ENCODE data around the gene GDF7. TPM values are rescaled to one million over a fixed set of nuclear protein-coding genes. Genes with fewer than 3 reads are reported as not detected.
A peak's percentile ranks its signal among the peaks of the same experiment; 100 is the strongest.

GDF7 gene
- polyA plus RNA-seq, 1 experiment = 0.32 TPM

DNA sequence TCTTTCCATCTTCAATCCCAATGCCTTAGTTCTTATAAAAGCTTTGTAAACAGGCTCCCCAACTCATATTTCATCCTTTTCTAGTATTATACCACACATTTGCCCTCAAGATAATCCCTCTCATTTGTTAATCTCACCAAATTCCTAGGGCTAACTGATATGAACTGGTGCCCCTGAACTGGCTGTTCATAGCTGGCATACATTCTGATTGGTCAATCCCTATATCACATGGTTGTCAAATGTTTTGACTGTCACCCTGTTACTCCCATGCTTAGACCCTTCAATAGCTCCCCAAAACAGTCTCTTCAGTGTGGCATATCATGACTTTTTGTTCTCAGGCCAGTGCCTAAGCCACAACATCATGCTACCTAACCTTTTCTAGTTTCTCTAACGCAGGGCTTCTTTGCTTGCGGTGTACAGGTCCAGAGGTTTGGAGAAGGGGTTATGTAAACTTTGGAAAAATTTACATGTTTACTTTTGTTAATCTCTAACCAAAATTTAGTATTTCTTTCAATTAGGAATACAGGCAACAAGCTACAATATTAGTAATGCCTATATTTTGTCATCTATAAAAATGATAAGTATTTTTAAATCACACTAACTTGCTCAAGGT is 30.5 kb downstream of the GDF7 start:
- CTCF ChIA-PET = interaction anchor here (1.1 to 1.4 kb wide), 2 partner anchors 36 to 46 kb away, joined by 3 to 4 read pairs; partner anchors contain the start of gene HS1BP3
- Histone ChIP-seq H3K36me3 (ENCODE audit: control insufficient read depth, insufficient read depth, low read length) (no peaks in the 10 kb centered on the region), H3K27me3 (ENCODE audit: control insufficient read depth, insufficient read depth, low read length) (no peaks in the 10 kb centered on the region), H3K4me3 (ENCODE audit: low read depth, low read length) (no peak overlapping the region)
- DNase-seq (ENCODE audit: low read depth) = no peak
- TF ChIP-seq, protein P1, sequence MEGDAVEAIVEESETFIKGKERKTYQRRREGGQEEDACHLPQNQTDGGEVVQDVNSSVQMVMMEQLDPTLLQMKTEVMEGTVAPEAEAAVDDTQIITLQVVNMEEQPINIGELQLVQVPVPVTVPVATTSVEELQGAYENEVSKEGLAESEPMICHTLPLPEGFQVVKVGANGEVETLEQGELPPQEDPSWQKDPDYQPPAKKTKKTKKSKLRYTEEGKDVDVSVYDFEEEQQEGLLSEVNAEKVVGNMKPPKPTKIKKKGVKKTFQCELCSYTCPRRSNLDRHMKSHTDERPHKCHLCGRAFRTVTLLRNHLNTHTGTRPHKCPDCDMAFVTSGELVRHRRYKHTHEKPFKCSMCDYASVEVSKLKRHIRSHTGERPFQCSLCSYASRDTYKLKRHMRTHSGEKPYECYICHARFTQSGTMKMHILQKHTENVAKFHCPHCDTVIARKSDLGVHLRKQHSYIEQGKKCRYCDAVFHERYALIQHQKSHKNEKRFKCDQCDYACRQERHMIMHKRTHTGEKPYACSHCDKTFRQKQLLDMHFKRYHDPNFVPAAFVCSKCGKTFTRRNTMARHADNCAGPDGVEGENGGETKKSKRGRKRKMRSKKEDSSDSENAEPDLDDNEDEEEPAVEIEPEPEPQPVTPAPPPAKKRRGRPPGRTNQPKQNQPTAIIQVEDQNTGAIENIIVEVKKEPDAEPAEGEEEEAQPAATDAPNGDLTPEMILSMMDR (IDR thresholded peaks at IDR 0.05; ENCODE audit: insufficient read depth, low read depth, low read length) = no peak
- POLR2A ChIA-PET = no interaction called here

DNA sequence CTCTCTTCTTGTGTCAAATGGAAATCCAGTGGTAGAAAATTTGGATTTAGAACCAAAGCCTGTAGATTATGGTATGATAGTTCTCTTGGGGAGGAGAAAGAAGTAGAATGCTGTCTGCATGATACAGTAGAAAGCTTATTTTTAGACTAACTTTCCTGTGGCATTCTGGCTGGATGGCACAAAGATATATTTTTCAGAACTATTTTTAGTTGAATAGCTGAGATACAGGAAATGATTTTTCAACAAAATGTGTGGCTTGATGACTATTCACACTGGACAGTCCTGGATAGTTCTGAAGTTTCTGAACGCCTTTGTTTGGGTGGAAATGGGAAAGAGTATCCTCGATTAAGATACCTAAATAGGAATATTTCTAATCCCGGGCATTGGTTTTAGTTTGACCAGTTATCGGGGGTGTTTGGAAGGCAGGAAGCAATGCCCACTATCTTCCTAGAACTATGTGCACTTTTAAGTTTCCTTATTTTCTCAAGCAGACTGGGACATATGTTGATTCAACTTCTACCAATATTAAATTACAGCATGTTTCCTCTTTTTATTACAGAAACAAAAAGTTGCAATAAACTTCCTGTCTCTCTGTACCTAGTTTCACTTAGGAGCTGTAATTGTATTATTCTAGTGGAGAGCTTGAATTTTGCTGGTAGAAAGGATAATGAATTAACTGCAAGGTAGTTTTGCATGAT is 32.1 kb downstream of the GDF7 start:
- no peak overlapping the region for H3K4me3 ChIP-seq (ENCODE audit: low read depth, low read length)
- H3K36me3 ChIP-seq (ENCODE audit: control insufficient read depth, insufficient read depth, low read length) = no peaks in the 10 kb centered on the region
- ChIA-PET CTCF (interaction anchor here (1.2 to 2.0 kb wide), 3 partner anchors 17 to 345 kb away, joined by 3 to 6 read pairs (median 4); partner anchors contain the start of gene APOB), POLR2A (no interaction called here)
- DNase-seq (ENCODE audit: low read depth) = no peak
- H3K27me3 ChIP-seq (ENCODE audit: control insufficient read depth, insufficient read depth, low read length) = no peaks in the 10 kb centered on the region
- TF ChIP-seq, protein P1 (IDR thresholded peaks at IDR 0.05; ENCODE audit: insufficient read depth, low read depth, low read length) = no peak

DNA sequence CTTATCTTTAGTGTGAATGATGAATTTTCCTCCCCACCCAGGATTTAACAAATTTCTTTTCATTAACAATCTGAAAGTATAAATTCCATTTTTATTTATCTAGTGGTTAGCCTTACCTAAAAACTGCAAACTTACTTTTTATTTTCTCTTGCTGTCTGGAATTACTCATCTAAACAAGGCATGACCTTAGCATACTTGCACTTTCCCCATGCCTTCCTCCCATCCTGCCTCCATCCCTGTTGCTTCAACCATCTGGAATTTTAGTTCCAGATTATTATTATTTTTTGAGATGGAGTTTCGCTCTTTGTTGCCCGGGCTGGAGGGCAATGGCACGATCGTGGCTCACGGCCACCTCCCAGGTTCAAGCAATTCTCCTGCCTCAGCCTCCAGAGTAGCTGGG is 35.6 kb downstream of the GDF7 start:
- H3K36me3 ChIP-seq (ENCODE audit: control insufficient read depth, insufficient read depth, low read length) = no peaks in the 10 kb centered on the region
- TF ChIP-seq, protein P1 (IDR thresholded peaks at IDR 0.05; ENCODE audit: insufficient read depth, low read depth, low read length) = no peak
- H3K4me3 ChIP-seq (ENCODE audit: low read depth, low read length) = no peak overlapping the region
- no peak for DNase-seq (ENCODE audit: low read depth)
- CTCF ChIA-PET = no interaction called here
- POLR2A ChIA-PET = no interaction called here
- no peaks in the 10 kb centered on the region for H3K27me3 ChIP-seq (ENCODE audit: control insufficient read depth, insufficient read depth, low read length)

DNA sequence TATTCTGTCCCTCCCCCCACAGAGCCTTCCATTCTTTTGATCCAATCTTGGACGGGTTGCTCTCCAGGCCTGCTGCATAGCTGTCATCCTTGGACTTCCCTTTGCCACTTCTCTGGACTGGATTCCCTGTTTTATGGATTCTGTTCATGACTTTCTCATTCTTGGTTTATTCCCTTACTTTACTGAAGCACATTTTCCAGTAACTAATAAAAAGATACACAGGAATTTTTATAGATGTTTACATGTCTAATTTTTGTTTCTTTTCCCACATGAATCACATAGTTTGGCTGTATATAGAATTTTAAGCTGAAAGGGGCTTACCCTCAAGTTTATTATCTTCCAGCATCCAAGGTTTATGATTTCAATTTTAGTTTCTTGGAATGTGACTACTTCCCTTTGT is 37.9 kb downstream of the GDF7 start:
- no peaks in the 10 kb centered on the region for H3K27me3 ChIP-seq (ENCODE audit: control insufficient read depth, insufficient read depth, low read length)
- no peak overlapping the region for H3K4me3 ChIP-seq (ENCODE audit: low read depth, low read length)
- POLR2A ChIA-PET = no interaction called here
- peak; percentile 86 for DNase-seq (ENCODE audit: low read depth)
- CTCF ChIA-PET = no interaction called here
- no peaks in the 10 kb centered on the region for H3K36me3 ChIP-seq (ENCODE audit: control insufficient read depth, insufficient read depth, low read length)
- TF ChIP-seq, protein P1 (IDR thresholded peaks at IDR 0.05; ENCODE audit: insufficient read depth, low read depth, low read length) = no peak

DNA sequence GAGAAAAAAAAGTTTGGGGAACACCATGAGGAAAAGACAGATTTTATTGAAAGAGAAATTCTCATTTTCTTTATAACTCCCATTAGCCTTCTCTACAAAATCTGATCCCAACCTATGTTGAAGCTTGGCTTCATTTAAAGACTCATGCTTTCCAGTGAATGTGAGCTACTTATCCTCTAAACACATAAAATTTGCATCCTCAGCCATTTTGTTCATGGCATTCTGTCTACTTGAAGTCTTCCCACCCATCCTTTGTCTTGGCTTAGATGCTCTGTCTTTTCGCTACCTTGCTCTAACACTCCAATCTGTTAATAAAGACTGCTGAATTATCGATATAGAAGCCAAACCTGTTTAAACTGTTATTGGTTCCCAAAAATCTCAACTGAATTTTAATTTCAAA is 39.3 kb downstream of the GDF7 start:
- TF ChIP-seq, protein P1 (IDR thresholded peaks at IDR 0.05; ENCODE audit: insufficient read depth, low read depth, low read length) = no peak
- H3K36me3 ChIP-seq (ENCODE audit: control insufficient read depth, insufficient read depth, low read length) = no peaks in the 10 kb centered on the region
- no peak overlapping the region for H3K4me3 ChIP-seq (ENCODE audit: low read depth, low read length)
- CTCF ChIA-PET = interaction anchor here (1.3 to 1.6 kb wide), 2 partner anchors 15 to 55 kb away, joined by 3 read pairs; partner anchors contain the start of gene HS1BP3
- POLR2A ChIA-PET = no interaction called here
- no peaks in the 10 kb centered on the region for H3K27me3 ChIP-seq (ENCODE audit: control insufficient read depth, insufficient read depth, low read length)
- no peak for DNase-seq (ENCODE audit: low read depth)
